NCI-H2227 (cell line): ENCODE results near the gene SMO.
"Not testable (repeated sequence)": the region's sequence is repeated elsewhere in the genome, so short reads cannot be mapped to it uniquely, and the experiment has no call there.

ENCODE experiments used
- DNase-seq: peaks from one replicate; lab custom pipeline; 2025; ENCODE audit not compliant: unreplicated experiment; lab: John Stamatoyannopoulos, UW

SMO gene

GRCh38 chr7:129208667-129209066, 20.2 kb downstream of the SMO start:
- DNase-seq, result no peak

DNA sequence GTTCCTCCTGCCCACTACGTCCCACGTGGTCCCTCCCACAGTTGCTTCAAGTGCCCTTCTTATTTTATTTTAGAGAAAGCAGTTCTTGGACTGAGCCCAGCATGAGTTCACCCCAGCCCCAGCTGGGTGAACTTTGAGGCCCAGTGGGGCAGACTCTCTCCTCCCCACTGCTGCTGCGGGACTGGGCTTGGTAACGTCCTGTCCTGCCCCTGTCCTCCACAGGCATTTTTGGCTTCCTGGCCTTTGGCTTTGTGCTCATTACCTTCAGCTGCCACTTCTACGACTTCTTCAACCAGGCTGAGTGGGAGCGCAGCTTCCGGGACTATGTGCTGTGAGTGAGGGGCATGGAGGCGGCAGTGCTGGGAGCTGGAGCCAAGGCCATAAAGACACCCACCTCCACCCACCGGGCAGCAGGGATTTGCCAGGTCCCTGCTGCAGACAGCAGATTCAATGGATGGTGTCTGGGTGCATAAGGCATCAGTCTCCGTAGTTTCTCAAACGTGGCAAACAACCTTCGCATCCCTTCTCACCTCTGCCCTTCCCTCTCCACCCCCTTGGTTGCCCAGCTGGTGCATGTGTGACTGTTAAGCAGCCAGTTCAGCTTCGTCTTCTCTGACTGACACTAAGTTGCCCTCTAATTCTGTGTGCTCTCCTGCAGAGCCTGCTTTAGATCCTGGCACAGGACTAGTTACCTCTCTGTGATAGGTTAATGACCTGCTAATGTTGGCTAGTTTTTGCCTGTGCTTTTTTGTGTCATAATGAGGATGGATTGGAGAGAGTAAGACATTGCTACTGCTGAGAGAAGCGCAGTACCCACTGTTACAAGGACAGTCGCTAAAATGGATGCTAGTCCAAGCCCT, 20.9 kb downstream of the SMO start:
- no peak for DNase-seq

GRCh38 chr7:129210256-129210988, 22.0 kb downstream of the SMO start:
- peak; percentile 73 for DNase-seq

DNA sequence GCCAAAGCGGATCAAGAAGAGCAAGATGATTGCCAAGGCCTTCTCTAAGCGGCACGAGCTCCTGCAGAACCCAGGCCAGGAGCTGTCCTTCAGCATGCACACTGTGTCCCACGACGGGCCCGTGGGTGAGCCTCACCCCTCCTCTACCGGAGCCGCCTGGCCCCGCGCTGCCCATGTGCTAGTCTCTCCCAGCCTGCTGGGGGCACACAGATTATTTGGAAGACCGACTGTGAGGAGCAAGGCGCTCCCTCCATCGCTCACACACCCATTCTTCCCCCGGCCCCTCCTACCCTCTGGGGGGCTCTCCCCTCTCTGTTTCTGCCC, 22.5 kb downstream of the SMO start:
- DNase-seq, result no peak

- DNase-seq, result no peak
Measured at GRCh38 chr7:129212126-129212525, 23.7 kb downstream of the SMO start.

DNA sequence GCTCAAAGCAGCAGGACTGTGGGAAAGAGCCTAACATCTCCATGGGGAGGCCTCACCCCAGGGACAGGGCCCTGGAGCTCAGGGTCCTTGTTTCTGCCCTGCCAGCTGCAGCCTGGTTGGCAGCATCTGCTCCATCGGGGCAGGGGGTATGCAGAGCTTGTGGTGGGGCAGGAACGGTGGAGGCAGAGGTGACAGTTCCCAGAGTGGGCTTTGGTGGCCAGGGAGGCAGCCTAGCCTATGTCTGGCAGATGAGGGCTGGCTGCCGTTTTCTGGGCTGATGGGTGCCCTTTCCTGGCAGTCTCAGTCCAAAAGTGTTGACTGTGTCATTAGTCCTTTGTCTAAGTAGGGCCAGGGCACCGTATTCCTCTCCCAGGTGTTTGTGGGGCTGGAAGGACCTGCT, 24.2 kb downstream of the SMO start:
- no peak for DNase-seq

DNA sequence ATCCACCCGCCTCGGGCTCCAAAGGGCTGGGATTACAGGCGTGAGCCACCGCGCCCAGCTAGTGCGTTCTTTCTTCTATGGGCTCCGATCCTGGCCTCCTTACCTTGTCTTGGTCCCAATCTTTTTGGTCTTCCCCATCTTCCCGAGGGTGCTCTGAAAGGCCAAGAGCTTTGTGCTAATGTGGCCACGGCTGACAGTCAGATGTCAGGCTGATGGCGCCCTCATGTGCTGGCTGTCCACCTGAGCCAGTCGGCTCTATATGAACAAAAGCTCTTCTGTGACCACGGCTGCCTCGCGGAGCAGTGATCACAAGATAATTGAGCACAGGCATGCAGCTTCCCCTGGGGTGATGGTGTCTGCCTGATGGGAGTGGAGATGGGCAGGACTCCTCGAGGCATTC, 25.4 kb downstream of the SMO start:
- peak; percentile 77 for DNase-seq

DNA sequence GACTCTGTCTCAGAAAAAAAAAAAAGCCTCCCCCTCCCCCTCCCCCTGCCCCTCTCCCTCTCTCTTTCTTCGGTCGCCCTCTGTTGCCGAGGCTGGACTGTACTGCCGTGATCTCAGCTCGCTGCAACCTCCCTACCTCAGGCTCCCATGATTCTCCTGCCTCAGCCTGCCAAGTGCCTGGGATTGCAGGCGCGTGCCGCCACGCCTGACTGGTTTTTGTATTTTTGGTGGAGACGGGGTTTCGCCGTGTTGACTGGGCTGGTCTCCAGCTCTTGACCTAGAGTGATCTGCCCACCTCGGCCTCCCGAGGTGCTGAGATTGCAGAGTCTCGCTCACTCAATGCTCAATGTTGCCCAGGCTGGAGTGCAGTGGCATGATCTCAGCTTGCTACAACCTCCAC, 27.3 kb downstream of the SMO start:
- DNase-seq, result not testable (repeated sequence)

- not testable (repeated sequence) for DNase-seq
Measured at GRCh38 chr7:129216101-129216715, 27.8 kb downstream of the SMO start.

DNA sequence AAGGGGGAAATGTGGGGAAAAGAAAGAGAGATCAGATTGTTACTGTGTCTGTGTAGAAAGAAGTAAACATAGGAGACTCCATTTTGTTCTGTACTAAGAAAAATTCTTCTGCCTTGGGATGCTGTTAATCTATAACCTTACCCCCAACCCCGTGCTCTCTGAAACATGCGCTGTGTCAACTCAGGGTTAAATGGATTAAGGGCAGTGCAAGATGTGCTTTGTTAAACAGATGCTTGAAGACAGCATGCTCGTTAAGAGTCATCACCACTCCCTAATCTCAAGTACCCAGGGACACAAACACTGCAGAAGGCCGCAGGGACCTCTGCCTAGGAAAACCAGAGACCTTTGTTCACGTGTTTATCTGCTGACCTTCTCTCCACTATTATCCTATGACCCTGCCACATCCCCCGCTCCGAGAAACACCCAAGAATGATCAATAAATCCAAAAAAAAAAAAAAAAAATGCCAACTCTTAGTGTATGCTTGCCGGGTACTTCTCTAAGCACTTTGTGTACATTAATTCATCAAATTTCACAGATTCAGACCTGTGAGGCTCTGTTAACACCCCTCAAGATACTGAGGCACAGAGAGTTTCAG, 28.5 kb downstream of the SMO start:
- not testable (repeated sequence) for DNase-seq

GRCh38 chr7:129218514-129219062, 30.2 kb downstream of the SMO start:
- DNase-seq, result peak; percentile 94

DNA sequence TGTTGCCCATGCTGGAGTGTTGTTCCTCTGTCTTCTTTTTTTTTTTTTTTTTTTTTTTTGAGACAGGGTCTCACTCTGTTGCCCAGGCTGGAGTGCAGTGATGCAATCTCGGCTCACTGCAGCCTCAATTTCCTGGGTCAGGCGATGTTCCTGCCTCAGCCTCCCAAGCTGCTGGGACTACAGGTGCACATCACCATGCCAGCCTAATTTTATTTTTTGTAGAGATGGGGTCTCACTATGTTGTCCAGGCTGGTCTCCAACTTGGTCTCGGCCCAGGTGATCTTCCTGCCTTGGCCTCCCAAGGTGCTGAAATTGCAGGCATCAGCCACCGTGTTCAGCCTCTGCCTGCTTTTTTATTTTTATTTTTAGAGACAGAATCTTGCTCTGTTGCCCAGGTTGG, 30.7 kb downstream of the SMO start:
- not testable (repeated sequence) for DNase-seq

DNA sequence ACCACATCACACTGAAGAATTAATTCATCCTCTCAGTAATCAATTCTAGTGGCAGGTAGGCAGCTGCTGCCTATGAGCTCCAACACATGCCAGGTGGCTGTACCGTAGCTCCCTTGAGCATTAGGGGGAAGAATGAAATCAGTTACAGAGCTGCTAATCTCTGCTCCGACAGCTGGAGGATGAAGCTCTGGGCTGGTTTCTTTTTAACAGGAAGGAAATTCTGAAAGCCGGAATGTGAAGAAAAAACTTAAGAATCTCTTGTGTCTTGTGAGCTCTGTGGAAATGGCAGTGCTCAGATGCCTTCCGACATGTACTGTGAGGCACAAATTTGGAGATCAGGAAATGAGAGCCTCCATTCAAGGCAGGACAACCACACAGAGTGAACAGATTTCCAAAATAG, 33.6 kb downstream of the SMO start:
- no peak for DNase-seq

DNA sequence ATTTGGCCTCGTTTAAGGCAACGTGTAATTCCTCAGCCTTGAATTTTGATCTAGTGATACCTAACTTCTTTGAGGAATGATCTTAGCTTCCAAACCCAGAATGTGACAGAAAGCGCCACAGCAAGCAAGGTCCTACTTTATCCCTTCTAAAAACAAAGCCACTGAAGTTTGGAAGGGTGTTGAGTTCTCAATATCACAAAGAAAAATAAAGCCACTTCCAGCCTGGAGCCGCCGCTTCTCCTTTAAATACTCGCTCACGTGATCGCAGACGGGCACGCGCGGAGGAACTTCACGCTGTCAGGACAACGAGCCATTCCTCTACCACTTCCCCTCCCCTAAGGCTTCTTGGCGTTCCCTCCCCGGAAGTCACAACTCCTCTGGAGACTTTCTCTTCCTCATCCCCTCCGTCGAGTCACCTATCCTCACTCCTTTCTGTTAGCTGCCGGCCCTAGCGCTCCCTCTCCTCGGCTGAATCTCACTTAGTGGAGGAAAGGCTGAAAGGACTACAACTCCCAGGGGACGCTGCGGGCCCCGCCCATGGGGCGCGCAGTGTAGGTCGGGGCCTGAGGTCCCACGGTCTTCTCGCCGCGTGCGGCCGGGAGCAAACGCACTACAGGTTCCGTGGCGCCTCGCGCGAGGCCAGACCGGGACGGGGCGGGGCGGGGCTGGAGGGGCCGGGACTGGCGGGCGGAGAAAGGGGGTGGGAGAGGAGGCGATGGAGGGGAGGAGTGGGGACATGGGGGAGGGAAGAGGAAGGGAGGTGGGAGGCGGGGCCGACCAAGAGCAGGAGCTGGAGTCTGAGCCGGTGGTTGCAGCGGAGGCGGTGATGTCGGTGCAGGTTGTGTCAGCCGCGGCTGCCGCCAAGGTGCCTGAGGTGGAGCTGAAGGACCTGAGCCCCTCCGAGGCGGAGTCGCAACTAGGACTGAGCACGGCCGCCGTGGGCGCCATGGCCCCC, 36.1 kb downstream of the SMO start, which contains the start of gene AHCYL2:
Gene AHCYL2 (plus strand): TSS at position 780 of the 955 bp plus-strand sequence.
- peak; percentile 98 for DNase-seq

DNA sequence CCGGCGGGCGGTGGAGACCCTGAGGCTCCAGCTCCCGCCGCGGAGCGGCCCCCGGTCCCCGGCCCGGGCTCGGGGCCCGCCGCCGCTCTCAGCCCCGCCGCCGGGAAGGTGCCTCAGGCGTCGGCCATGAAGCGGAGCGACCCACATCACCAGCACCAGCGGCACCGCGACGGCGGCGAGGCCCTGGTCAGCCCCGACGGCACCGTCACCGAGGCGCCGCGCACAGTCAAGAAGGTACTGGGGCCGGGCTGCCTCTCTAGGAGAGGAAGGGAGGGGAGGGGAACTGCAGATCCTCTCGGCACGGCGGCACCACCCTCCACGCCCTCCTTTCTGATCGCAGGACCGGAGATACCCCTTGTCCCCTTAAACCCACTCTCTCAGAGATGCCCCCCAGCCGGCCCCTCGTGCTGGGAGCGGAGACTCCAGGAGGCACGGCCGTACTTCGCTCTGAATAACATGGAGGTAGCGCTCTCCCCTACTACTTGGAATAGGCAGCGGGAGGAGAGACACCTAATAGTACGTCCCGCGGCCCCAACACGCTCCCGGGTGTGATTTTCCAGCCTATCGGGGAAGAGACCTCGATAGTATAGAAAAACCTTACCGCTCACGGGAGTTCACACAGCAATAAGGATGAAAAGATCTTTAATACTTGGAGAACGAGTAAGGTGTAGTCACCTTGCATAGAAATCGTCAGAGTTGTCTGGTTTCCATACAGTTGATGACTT, 36.9 kb downstream of the SMO start:
- peak; percentile 78 for DNase-seq

DNA sequence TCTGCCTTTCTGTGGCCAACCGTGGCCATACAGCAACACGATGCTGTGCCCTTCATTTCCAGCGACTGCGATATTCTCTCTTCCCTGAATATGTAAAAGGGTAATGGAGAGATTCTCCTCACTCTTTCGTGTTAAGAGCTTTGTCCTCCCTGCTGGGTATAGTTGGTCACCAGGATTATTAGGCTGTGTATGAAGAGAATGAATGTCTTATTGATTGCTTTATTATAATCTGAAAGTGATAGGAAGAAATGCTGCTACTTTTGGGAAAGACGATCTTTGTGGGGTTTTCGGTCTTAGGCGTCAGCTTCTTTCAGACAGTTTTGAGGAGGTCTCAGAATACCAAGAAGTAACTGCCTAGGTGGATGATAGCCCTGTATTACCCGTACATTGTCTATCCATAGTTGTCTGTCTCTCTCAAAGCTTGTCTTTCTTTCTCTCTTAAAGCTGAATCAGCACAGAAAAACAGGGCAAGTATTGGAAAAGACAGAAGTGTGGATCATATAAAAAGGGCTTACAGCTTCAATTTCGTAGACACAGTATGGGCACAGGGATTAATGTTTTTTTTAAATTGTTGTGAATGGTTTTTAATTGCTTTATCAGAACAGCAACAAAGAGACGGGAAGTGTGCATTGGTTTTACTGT, 37.6 kb downstream of the SMO start:
- DNase-seq, result peak; percentile 62

GRCh38 chr7:129227646-129228578, 39.5 kb downstream of the SMO start:
- no peak for DNase-seq

GRCh38 chr7:129228633-129229032, 40.2 kb downstream of the SMO start:
- DNase-seq, result no peak
